ENCODE measurements around the gene UGT1A10.
"Not testable (repeated sequence)": the region's sequence is repeated elsewhere in the genome, so short reads cannot be mapped to it uniquely, and the experiment has no call there.

UGT1A10 gene

DNA sequence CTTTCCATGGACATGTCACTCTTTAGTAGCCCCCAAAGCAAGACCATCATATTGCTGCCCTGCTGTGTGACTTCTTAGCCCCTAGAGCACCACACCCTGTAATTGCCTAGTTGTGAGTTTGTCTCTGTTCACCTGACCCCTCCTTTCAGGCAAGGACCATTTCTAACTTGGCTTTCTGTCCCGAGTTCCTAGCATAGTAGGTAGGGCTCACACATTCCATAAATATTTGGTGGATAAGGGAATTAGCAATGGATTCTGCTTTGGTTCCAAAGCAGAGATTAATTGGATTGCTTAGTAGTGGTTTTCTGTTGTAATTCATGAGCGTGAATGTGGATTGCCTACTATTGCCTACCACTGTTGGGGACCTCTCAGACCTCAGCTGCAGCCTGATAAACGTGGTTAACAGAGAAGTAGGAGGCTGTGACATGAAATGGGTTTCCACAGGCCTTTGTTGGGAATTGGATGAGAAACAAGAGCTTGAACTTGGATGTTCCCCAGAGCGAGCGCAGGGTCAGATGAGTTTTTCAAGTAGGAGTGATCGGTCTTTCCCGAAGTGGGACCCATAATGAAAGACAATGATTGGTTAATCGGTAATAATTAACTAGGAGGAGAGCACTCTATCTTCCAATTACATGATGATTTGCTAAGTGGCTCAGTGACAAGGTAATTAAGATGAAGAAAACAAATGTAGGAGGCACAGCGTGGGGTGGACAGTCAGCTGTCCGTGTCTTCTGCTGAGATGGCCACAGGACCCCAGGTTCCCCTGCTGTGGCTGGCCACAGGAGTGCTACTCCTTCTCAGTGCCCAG, 110.4 kb downstream of the UGT1A10 start:
- Histone ChIP-seq H3K4me3 (ENCODE audit: severe bottlenecking) (no peak overlapping the region), H3K4me1 (ENCODE audit: insufficient read depth, poor library complexity, severe bottlenecking) (no peaks in the 10 kb centered on the region), H3K36me3 (ENCODE audit: low read depth) (no peaks in the 10 kb centered on the region), H3K9me3 (ENCODE audit: severe bottlenecking) (no peaks in the 10 kb centered on the region), H3K27ac (ENCODE audit: poor library complexity, severe bottlenecking) (no peak overlapping the region), H3K27me3 (ENCODE audit: insufficient read depth, poor library complexity, severe bottlenecking) (no peaks in the 10 kb centered on the region)
- TF ChIP-seq CTCF (IDR thresholded peaks at IDR 0.05; ENCODE audit: poor library complexity, severe bottlenecking): no peak
- DNase-seq (ENCODE audit: low spot score): no peak
- no peak for ATAC-seq (ENCODE audit: low read depth)

GRCh38 chr2:233747283-233747544, 111.0 kb downstream of the UGT1A10 start:
- TF ChIP-seq CTCF (IDR thresholded peaks at IDR 0.05; ENCODE audit: poor library complexity, severe bottlenecking): no peak
- Histone ChIP-seq H3K9me3 (ENCODE audit: severe bottlenecking) (no peaks in the 10 kb centered on the region), H3K27ac (ENCODE audit: poor library complexity, severe bottlenecking) (no peak overlapping the region), H3K27me3 (ENCODE audit: insufficient read depth, poor library complexity, severe bottlenecking) (no peaks in the 10 kb centered on the region), H3K4me3 (ENCODE audit: severe bottlenecking) (no peak overlapping the region), H3K36me3 (ENCODE audit: low read depth) (no peaks in the 10 kb centered on the region), H3K4me1 (ENCODE audit: insufficient read depth, poor library complexity, severe bottlenecking) (no peaks in the 10 kb centered on the region)
- ATAC-seq (ENCODE audit: low read depth) (no peak), DNase-seq (ENCODE audit: low spot score) (no peak)

DNA sequence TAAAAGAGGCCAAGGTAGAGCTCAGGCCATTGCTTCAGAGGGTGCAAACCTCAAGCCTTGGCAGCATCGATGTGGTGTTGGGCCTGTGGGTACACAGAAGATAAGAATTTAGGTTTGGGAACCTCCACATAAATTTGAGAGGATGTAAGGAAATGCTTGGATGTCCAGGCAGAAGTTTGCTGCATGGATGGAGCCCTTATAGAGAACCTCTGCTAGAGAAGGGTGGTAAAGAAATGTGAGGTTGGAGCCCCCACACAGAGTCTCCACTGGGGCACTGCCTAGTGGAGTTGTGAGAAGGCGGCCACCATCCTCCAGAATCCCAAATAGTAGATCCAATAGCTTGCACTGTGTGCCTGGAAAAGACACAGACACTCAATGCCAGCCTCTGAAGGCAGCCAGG, 114.4 kb downstream of the UGT1A10 start:
- H3K27me3 ChIP-seq (ENCODE audit: insufficient read depth, poor library complexity, severe bottlenecking); ATAC-seq (ENCODE audit: low read depth); H3K9me3 ChIP-seq (ENCODE audit: severe bottlenecking); H3K4me3 ChIP-seq (ENCODE audit: severe bottlenecking); H3K36me3 ChIP-seq (ENCODE audit: low read depth); H3K27ac ChIP-seq (ENCODE audit: poor library complexity, severe bottlenecking); H3K4me1 ChIP-seq (ENCODE audit: insufficient read depth, poor library complexity, severe bottlenecking); DNase-seq (ENCODE audit: low spot score): not testable (repeated sequence)

DNA sequence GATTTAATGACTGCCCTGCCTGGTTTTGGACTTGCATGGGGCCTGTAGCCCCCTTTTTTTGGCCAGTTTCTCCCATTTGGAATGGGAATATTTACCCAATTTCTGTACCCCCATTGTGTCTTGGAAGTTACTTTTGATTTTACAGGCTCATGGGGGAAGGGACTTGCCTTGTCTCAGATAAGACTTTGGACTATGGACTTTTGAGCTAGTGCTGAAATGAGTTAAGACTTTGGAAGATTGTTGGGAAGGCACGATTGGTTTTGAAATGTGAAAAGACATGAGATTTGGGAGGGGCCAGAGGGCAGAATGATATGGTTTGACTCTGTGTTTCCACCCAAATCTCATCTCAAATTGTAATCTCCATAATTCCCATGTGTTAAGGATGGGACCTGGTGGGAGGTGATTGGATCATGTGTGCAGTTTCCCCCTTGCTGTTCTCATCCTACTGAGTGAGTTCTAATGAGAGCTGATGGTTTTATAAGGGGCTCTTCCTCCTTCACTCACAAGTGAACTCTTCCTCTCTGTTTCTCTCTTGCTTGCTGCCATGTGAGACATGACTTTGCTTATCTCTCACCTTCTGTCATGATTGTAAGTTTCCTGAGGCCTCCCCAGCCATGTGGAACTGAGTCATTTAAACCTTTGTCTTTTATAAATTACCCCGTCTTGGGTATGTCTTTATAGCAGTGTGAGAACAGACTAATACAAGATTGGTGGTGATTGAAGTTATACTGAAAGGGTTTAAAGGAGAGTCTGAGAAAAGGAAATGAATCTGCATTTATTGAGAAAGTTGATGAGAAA, 115.2 kb downstream of the UGT1A10 start:
- H3K27ac ChIP-seq (ENCODE audit: poor library complexity, severe bottlenecking); H3K4me3 ChIP-seq (ENCODE audit: severe bottlenecking); H3K36me3 ChIP-seq (ENCODE audit: low read depth); ATAC-seq (ENCODE audit: low read depth); H3K27me3 ChIP-seq (ENCODE audit: insufficient read depth, poor library complexity, severe bottlenecking); H3K4me1 ChIP-seq (ENCODE audit: insufficient read depth, poor library complexity, severe bottlenecking); DNase-seq (ENCODE audit: low spot score); H3K9me3 ChIP-seq (ENCODE audit: severe bottlenecking): not testable (repeated sequence)

DNA sequence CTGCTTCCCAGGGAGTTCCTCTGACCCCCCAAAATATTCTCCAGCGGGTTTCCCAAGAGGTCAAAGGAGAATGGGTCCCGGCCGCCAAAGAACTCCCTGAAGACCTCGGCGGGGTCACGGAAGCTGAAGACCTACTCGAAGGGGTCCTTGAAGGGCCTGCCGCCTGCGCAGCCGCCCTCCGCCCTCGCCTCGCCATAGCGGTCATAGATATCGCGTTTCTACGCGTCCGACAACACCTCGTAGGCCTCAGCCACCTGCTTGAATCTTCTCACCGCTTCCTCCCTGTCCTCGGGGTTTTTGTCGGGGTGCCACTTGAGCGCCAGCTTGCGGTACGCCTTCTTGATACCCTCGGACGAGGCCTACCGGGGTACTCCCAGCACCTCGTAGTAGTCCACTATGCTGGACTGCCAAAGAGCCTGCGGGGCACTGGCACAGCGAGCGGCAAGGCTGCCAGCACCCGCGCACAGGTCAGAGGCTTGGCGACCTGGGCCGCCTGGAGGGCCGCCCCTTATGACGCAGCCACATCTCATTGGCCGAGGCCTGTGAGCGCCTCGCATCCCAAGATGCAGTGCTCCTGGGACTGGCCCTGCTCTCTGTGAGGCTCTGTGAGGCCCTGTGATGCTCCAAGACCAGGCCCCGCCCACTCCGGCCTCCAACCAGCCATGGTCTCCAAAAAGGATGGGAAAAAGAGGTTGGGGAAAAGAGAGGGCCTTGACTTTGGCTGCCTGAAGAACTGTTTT, 118.8 kb downstream of the UGT1A10 start:
- no peaks in the 10 kb centered on the region for H3K4me1 ChIP-seq (ENCODE audit: insufficient read depth, poor library complexity, severe bottlenecking)
- H3K27ac ChIP-seq (ENCODE audit: poor library complexity, severe bottlenecking): no peak overlapping the region
- H3K27me3 ChIP-seq (ENCODE audit: insufficient read depth, poor library complexity, severe bottlenecking): no peaks in the 10 kb centered on the region
- TF ChIP-seq CTCF (IDR thresholded peaks at IDR 0.05; ENCODE audit: poor library complexity, severe bottlenecking): no peak
- ATAC-seq (ENCODE audit: low read depth) (no peak), DNase-seq (ENCODE audit: low spot score) (no peak)
- H3K36me3 ChIP-seq (ENCODE audit: low read depth): no peaks in the 10 kb centered on the region
- H3K9me3 ChIP-seq (ENCODE audit: severe bottlenecking): no peaks in the 10 kb centered on the region
- H3K4me3 ChIP-seq (ENCODE audit: severe bottlenecking): no peak overlapping the region
